SU-DHL-6 (cell line): ENCODE data around the gene MAD2L1BP.

Source experiments
- H2AFZ ChIP-seq: fragments of 200-600 bp; sonication (generic); 2 replicates; pipeline ENCODE4 v1.6.1; 2014; ENCODE audit warnings: low read depth, mild to moderate bottlenecking, moderate library complexity, mixed read lengths, antibody characterized with exemption, low read length; ENCODE audit not compliant: severe bottlenecking
- H3F3A ChIP-seq: fragments of 200-600 bp; shearing (Covaris generic); 2 replicates; pipeline ENCODE4 v1.6.0; 2016; ENCODE audit warnings: antibody characterized with exemption, mild to moderate bottlenecking; ENCODE audit not compliant: insufficient read depth
- H3K27ac ChIP-seq: fragments of 200-600 bp; sonication (generic); 2 replicates; pipeline ENCODE4 v1.5.1; 2016; ENCODE audit warnings: low read depth, mild to moderate bottlenecking, low read length, moderate library complexity, mixed read lengths
- H3K27me3 ChIP-seq: fragments of 200-600 bp; sonication (generic), shearing (Covaris generic); 2 replicates; pipeline ENCODE4 v1.6.0; 2014; ENCODE audit warnings: mild to moderate bottlenecking, low read length
- H3K36me3 ChIP-seq: fragments of 200-600 bp; sonication (generic); 2 replicates; pipeline ENCODE4 v1.6.1; 2014; ENCODE audit warnings: mild to moderate bottlenecking, low read length, mixed read lengths
- H3K4me2 ChIP-seq: fragments of 300-600, 200-600 bp; shearing (Covaris generic), sonication (generic); 2 replicates; pipeline ENCODE4 v1.6.0; 2014; ENCODE audit warnings: low read length, low read depth, mild to moderate bottlenecking; ENCODE audit not compliant: poor library complexity, severe bottlenecking
- H3K4me3 ChIP-seq: fragments of 200-600 bp; sonication (generic); 2 replicates; pipeline ENCODE4 v1.5.1; 2014; ENCODE audit warnings: antibody characterized with exemption, low read length, mild to moderate bottlenecking, mixed read lengths; ENCODE audit not compliant: insufficient read depth, poor library complexity, severe bottlenecking
- H3K79me2 ChIP-seq: fragments of 200-600 bp; sonication (generic); 2 replicates; pipeline ENCODE4 v1.6.1; 2014; ENCODE audit warnings: mild to moderate bottlenecking, low read length, moderate library complexity; ENCODE audit not compliant: insufficient read depth
- H3K9ac ChIP-seq: fragments of 200-600 bp; sonication (generic); 2 replicates; pipeline ENCODE4 v1.7.0; 2014; ENCODE audit warnings: mild to moderate bottlenecking, low read length
- H3K9me2 ChIP-seq: fragments of 200-600 bp; sonication (generic); replicated peaks from 2 replicates; pipeline ENCODE4 v1.6.1; 2014; ENCODE audit warnings: low read length; ENCODE audit not compliant: insufficient read depth
- H3K9me3 ChIP-seq: fragments of 200-600 bp; sonication (generic); 2 replicates; pipeline ENCODE4 v1.6.1; 2014; ENCODE audit warnings: low read length, mixed read lengths; ENCODE audit not compliant: insufficient read depth
- H4K20me1 ChIP-seq: fragments of 200-600 bp; sonication (generic); 2 replicates; pipeline ENCODE4 v1.6.1; 2014; ENCODE audit warnings: low read depth, mild to moderate bottlenecking, antibody characterized with exemption, low read length, moderate library complexity, mixed read lengths
- CTCF ChIP-seq: fragments of 200-600 bp; sonication (generic); IDR thresholded peaks from one replicate; pipeline ENCODE4 v1.5.1; 2017; ENCODE audit warnings: antibody characterized with exemption, mild to moderate bottlenecking, low read length, moderate library complexity; ENCODE audit not compliant: insufficient read depth, poor library complexity, severe bottlenecking
- EZH2phosphoT487 ChIP-seq: fragments of 200-600 bp; sonication (generic), shearing (Covaris generic); conservative IDR thresholded peaks from 2 replicates; pipeline ENCODE4 v1.6.1; 2018; ENCODE audit warnings: mild to moderate bottlenecking, antibody characterized with exemption, low read length, moderate library complexity, mixed read lengths

The MAD2L1BP gene

GRCh38 chr6:43634702-43635303 lies 837 bp upstream of the MAD2L1BP start:
- H3K4me2 ChIP-seq: peak overlapping the region; percentile 89
- H3K79me2 ChIP-seq: peaks cover 41% of the 10 kb centered on the region
- no peaks in the 10 kb centered on the region for H3K9me2 ChIP-seq
- H3F3A ChIP-seq: peaks cover 28% of the 10 kb centered on the region
- peak overlapping the region; percentile 72 for H2AFZ ChIP-seq
- H3K27ac ChIP-seq: peak overlapping the region; percentile 65
- H3K4me3 ChIP-seq: peak overlapping the region; percentile 84
- TF ChIP-seq CTCF (no peak), EZH2phosphoT487 (no peak)
- H3K9ac ChIP-seq: peak overlapping the region; percentile 87
- H3K9me3 ChIP-seq: no peaks in the 10 kb centered on the region
- H3K36me3 ChIP-seq: peaks cover 8% of the 10 kb centered on the region
- peaks cover 6% of the 10 kb centered on the region; the same call in 1 of the 2 replicates for H4K20me1 ChIP-seq
- H3K27me3 ChIP-seq: no peaks in the 10 kb centered on the region

GRCh38 chr6:43636308-43636659 lies 644 bp downstream of the MAD2L1BP start:
- peak overlapping the region; percentile 89 for H3K4me2 ChIP-seq
- H3K4me3 ChIP-seq: peak overlapping the region; percentile 84
- H3K27ac ChIP-seq: peak overlapping the region; percentile 65
- no peaks in the 10 kb centered on the region for H3K9me2 ChIP-seq
- no peaks in the 10 kb centered on the region for H3K27me3 ChIP-seq
- peak overlapping the region; percentile 72 for H2AFZ ChIP-seq
- H4K20me1 ChIP-seq: peaks cover 6% of the 10 kb centered on the region; the same call in 1 of the 2 replicates
- no peaks in the 10 kb centered on the region for H3K9me3 ChIP-seq
- peaks cover 55% of the 10 kb centered on the region for H3K79me2 ChIP-seq
- TF ChIP-seq EZH2phosphoT487: no peak
- no peak for TF ChIP-seq CTCF
- H3F3A ChIP-seq: peaks cover 17% of the 10 kb centered on the region
- peak overlapping the region; percentile 87 for H3K9ac ChIP-seq
- H3K36me3 ChIP-seq: peaks cover 21% of the 10 kb centered on the region

- Histone ChIP-seq H2AFZ (no peak overlapping the region), H3K27ac (no peak overlapping the region), H3K27me3 (no peaks in the 10 kb centered on the region), H3K36me3 (peaks cover 27% of the 10 kb centered on the region), H4K20me1 (peaks cover 6% of the 10 kb centered on the region; the same call in 1 of the 2 replicates), H3K9ac (no peak overlapping the region), H3K9me3 (no peaks in the 10 kb centered on the region), H3K9me2 (no peaks in the 10 kb centered on the region), H3K4me3 (no peak overlapping the region), H3K4me2 (no peak overlapping the region), H3F3A (peaks cover 17% of the 10 kb centered on the region), H3K79me2 (peaks cover 62% of the 10 kb centered on the region)
- no peak for TF ChIP-seq EZH2phosphoT487
- no peak for TF ChIP-seq CTCF
Observed at GRCh38 chr6:43639984-43640800, 4.6 kb downstream of the MAD2L1BP start.
